K562 (cell line): ENCODE results near the gene COG4. TPM values are rescaled to one million over a fixed set of nuclear protein-coding genes. Genes with fewer than 3 reads are reported as not detected.

Experiments used
- MGA ChIP-seq: fragments of 450-650 bp; IDR thresholded peaks from 2 replicates; pipeline ENCODE4 v1.6.1; 2016; ENCODE audit warnings: mild to moderate bottlenecking, moderate library complexity
- POLR2AphosphoS5 ChIP-seq: IDR thresholded peaks from 2 replicates; pipeline ENCODE4 v1.6.1; 2011; ENCODE audit warnings: mild to moderate bottlenecking, low read depth, low read length, moderate library complexity; ENCODE audit not compliant: control insufficient read depth, insufficient read depth
- PYGO2 ChIP-seq: fragments of 450-650 bp; IDR thresholded peaks from 2 replicates; pipeline ENCODE4 v1.6.1; 2016; ENCODE audit warnings: mild to moderate bottlenecking, missing genetic modification characterization, moderate library complexity, missing compliant biosample characterization
- TRIM28 ChIP-seq: fragments of 450-650 bp; IDR thresholded peaks from 2 replicates; pipeline ENCODE4 v1.6.1; 2017
- polyA plus RNA-seq, 8 experiments: library from polyadenylated mRNA; depleted of rRNA in 4 of 8; stranded (reverse) in 5 of 8; unstranded in 3 of 8; fragments of >200 nt; fragmentation: Nextera tagmentation in 2 of 8; fragmentation: Illumina TruSeq in 1 of 8; extraction: Ambion mirVana in 2 of 8; extraction: Trizol in 1 of 8; gene quantifications; 2 replicates each; pipeline versions ENCODE4 v1.2.1 to v1.2.3, GENCODE V29; 2011 to 2014; ENCODE audit warnings: inconsistent platforms in 1 of 8, missing spikeins in 1 of 8
- total RNA-seq, 7 experiments: library from RNA; depleted of rRNA in 6 of 7; stranded (reverse); fragments of >200 nt in 6 of 7; fragmentation: Illumina TruSeq in 2 of 7; extraction: Trizol in 2 of 7; gene quantifications; 2 replicates each; pipeline versions ENCODE4 v1.2.1 to v1.2.3, GENCODE V29; 2011 to 2021; ENCODE audit warnings: low replicate concordance in 1 of 7
- TF ChIP-seq, protein P1 (sequence below), 2 experiments: fragments of 450-650 bp; formaldehyde crosslinking in 1 of 2; IDR thresholded peaks; 2 replicates each; pipeline versions ENCODE4 v1.4.0 to v1.6.1; 2014 to 2020; ENCODE audit warnings: mild to moderate bottlenecking in 2 of 2, borderline replicate concordance in 1 of 2, low read depth in 1 of 2

COG4 gene
- total and polyA plus RNA-seq, 9 of the 15 experiments (the other 6 are each of a cell fraction or from before 2014, with no cell fraction given): 13.7 to 73.9 (median 44.2) TPM

DNA sequence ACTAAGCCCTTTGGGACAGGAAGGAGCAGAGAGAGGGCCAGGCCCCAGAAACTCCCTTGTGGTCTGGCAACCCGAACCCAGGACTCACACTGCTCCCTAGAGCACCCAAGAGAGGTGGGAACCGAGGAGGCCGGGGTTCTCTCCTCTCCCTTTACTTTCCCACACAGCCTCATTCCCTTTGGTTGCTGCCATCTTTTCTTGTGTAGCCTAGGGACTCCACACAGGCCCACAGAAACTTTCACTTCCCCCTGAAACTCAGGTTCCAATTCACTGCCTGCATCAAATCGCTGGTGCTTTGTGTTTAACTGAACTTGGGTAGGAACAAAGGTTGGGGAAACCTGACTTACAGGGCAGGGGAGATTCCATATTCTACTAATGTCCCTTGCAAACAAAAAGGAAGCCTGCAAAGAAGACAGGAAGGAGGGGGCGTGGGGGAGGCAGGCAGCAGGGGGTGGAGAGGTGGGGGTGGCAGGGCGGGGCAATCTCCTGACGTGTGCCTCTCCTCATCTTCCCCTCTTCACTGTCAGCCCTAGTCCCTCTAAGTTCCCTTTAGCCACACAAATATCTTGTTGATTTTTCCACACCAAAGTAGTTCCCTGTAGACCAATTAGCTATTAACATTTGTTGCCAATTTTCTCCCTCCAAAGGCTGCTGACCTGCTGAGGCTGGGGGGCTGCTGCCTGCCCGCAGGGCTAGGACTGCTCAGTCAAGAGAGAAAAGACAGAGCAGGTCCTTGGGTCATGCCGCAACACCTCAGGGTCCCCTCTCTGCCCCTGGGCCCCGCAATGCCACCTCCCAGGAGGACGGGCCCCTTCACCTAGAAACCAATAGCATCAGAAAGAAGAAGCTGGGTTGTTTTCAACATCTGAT, 92.5 kb downstream of the COG4 start (continued):
- TF ChIP-seq, protein P1, sequence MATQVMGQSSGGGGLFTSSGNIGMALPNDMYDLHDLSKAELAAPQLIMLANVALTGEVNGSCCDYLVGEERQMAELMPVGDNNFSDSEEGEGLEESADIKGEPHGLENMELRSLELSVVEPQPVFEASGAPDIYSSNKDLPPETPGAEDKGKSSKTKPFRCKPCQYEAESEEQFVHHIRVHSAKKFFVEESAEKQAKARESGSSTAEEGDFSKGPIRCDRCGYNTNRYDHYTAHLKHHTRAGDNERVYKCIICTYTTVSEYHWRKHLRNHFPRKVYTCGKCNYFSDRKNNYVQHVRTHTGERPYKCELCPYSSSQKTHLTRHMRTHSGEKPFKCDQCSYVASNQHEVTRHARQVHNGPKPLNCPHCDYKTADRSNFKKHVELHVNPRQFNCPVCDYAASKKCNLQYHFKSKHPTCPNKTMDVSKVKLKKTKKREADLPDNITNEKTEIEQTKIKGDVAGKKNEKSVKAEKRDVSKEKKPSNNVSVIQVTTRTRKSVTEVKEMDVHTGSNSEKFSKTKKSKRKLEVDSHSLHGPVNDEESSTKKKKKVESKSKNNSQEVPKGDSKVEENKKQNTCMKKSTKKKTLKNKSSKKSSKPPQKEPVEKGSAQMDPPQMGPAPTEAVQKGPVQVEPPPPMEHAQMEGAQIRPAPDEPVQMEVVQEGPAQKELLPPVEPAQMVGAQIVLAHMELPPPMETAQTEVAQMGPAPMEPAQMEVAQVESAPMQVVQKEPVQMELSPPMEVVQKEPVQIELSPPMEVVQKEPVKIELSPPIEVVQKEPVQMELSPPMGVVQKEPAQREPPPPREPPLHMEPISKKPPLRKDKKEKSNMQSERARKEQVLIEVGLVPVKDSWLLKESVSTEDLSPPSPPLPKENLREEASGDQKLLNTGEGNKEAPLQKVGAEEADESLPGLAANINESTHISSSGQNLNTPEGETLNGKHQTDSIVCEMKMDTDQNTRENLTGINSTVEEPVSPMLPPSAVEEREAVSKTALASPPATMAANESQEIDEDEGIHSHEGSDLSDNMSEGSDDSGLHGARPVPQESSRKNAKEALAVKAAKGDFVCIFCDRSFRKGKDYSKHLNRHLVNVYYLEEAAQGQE (IDR thresholded peaks at IDR 0.05; ENCODE audit: borderline replicate concordance): no peak
- TF ChIP-seq, protein P1 (CRISPR knock-in tag; IDR thresholded peaks at IDR 0.05; ENCODE audit: low read depth): peak; percentile 29; the same call in 1 of the 2 replicates
- TF ChIP-seq TRIM28: no peak
- TF ChIP-seq PYGO2: no peak
- no peak for TF ChIP-seq MGA
- peak; percentile 17; the same call in 1 of the 2 replicates for TF ChIP-seq POLR2AphosphoS5
